Activated CD4-positive, alpha-beta T cell treated with anti-CD3 and anti-CD28 coated beads, Interleukin-2, amount 10 ng/mL, durations not matched to agents 24 days and 14 days (primary cell): ENCODE measurements around the gene COQ8A. TPM values are rescaled to one million over a fixed set of nuclear protein-coding genes. Genes with fewer than 3 reads are reported as not detected.

Experiments
- DNase-seq: peaks from one replicate; pipeline ENCODE4 v3.0.0; 2022
- H3K27ac Mint-ChIP-seq: one replicate; pipeline ENCODE4 v1.8.0; 2022; ENCODE audit warnings: mild to moderate bottlenecking, mixed read lengths
- H3K27me3 Mint-ChIP-seq: one replicate; pipeline ENCODE4 v1.8.0; 2022; ENCODE audit warnings: mixed read lengths
- H3K36me3 Mint-ChIP-seq: one replicate; pipeline ENCODE4 v1.8.0; 2022; ENCODE audit warnings: low read depth, mild to moderate bottlenecking, mixed read lengths
- H3K4me1 Mint-ChIP-seq: one replicate; pipeline ENCODE4 v1.8.0; 2021; ENCODE audit warnings: mixed read lengths
- H3K4me3 Mint-ChIP-seq: one replicate; pipeline ENCODE4 v1.8.0; 2022; ENCODE audit warnings: mild to moderate bottlenecking, moderate library complexity, mixed read lengths
- H3K9me3 Mint-ChIP-seq: one replicate; pipeline ENCODE4 v1.8.0; 2021; ENCODE audit warnings: mixed read lengths
- intact Hi-C: fragments of 100-400 bp; cut with micrococcal nuclease; formaldehyde crosslinking; loops from one replicate; pipeline ENCODE4 v1.15.1; 2023
- total RNA-seq: library from RNA; stranded (reverse); gene quantifications from 2 replicates; pipeline ENCODE4 v1.2.3, GENCODE V29; 2022

Gene COQ8A
- total RNA-seq, 1 donor from 2014 or later: 35.3 TPM

DNA sequence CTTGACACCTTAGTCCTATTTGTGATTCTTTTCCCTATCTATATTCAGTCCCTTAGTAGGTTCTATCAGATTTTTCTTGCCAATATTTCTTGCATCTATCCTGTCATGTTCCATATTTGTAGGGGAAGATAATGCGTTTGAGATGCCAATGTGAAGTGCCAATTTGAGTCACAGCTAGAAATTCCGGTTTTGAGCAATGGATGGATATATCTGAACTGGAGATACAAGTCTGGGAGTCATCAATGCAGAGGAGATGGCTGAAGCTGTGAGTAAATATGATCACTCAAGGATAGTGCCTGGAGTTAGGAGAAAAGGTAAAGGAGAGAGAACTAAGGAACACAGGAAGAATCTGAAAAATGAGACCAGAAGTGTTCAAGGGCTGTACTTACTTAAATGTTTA, 93.8 kb downstream of the COQ8A start:
- H3K4me1 Mint-ChIP-seq: no peaks in the 10 kb centered on the region
- peaks cover 3% of the 10 kb centered on the region for H3K27me3 Mint-ChIP-seq

GRCh38 chr1:227035316-227035715, 95.2 kb downstream of the COQ8A start:
- H3K27ac Mint-ChIP-seq: no peak overlapping the region
- H3K9me3 Mint-ChIP-seq: no peaks in the 10 kb centered on the region

More for the DNA sequence above, 93.8 kb downstream of the COQ8A start:
- no peak for DNase-seq
- Mint-ChIP-seq H3K4me3 (no peak overlapping the region), H3K27ac (no peak overlapping the region), H3K9me3 (no peaks in the 10 kb centered on the region), H3K36me3 (no peaks in the 10 kb centered on the region)
- intact Hi-C loops: no loop called here

DNA sequence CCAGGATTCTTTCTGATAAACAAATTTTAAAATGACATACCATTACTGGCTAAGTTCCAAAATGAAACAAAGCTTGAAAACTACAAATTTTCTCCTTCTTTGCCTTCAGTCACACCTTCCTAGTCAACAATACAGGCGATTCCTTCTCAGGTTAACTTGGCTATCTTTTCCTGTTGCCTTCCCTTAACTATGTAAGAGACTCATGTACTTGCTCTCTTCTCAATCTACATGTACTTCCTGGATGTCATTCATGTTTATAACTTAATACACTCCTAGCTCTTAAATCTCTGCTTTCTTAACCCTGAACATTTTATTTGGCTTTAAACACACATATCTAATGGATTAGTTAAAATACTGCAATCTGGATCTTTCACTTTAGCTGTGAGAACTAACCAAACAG, 97.0 kb downstream of the COQ8A start:
- H3K4me1 Mint-ChIP-seq: no peaks in the 10 kb centered on the region
- peaks cover 9% of the 10 kb centered on the region for H3K27me3 Mint-ChIP-seq
- intact Hi-C loops: no loop called here
- no peak overlapping the region for H3K4me3 Mint-ChIP-seq
- H3K36me3 Mint-ChIP-seq: no peaks in the 10 kb centered on the region
- no peak for DNase-seq
- no peaks in the 10 kb centered on the region for H3K9me3 Mint-ChIP-seq
- H3K27ac Mint-ChIP-seq: no peak overlapping the region

More at GRCh38 chr1:227035316-227035715, 95.2 kb downstream of the COQ8A start:
- Mint-ChIP-seq H3K36me3 (no peaks in the 10 kb centered on the region), H3K4me3 (no peak overlapping the region), H3K4me1 (no peaks in the 10 kb centered on the region), H3K27me3 (peaks cover 3% of the 10 kb centered on the region)
- intact Hi-C loops: no loop called here
- no peak for DNase-seq

Other genes with a start within 250 kb of the COQ8A start
- gene ITPKB, start 201.0 kb upstream of the COQ8A start, total RNA-seq: 29.3 and 31.2 TPM in 2 replicates
- 10.4 and 10.7 TPM in 2 replicates for gene PSEN2, start 69.7 kb upstream of the COQ8A start, total RNA-seq